ENCODE measurements around the gene OAF. TPM values are rescaled to one million over a fixed set of nuclear protein-coding genes. Genes with fewer than 3 reads are reported as not detected.

OAF gene
- total RNA-seq, 8 experiments from 2014 or later, result 1.7 to 58.4 (median 16.7) TPM

GRCh38 chr11:120212926-120213325 is 2.1 kb downstream of the OAF start:
- H3K4me1 ChIP-seq (replicated peaks in 1 of 2), result peaks cover 23 to 26% of the 10 kb centered on the region in 2 donors
- WGBS, 10 experiments, result 0% methylated on average over 1 of the region's 2 CpGs; no CpG with 5 or more reads in 7 of the 10 experiments
- H3K27ac ChIP-seq, result no peak overlapping the region
- in situ Hi-C loops (cut with MboI; ENCODE audit: low pct_unique_long_range_greater_than_20kb in 2 of 9, low sequenced_read_pairs in 9 of 9, unreplicated experiment in 9 of 9), result no loop called here
- H3K4me3 ChIP-seq, result no peak overlapping the region
- peak in 2 of 8 experiments; percentile 1 to 3 for ATAC-seq (replicated peaks in 6 of 8)

GRCh38 chr11:120214581-120214980 is 3.7 kb downstream of the OAF start:
- in situ Hi-C loops (cut with MboI; ENCODE audit: low pct_unique_long_range_greater_than_20kb in 2 of 9, low sequenced_read_pairs in 9 of 9, unreplicated experiment in 9 of 9), result no loop called here
- no peak for ATAC-seq (replicated peaks in 6 of 8)
- peaks cover 28 to 35% of the 10 kb centered on the region in 2 donors for H3K4me1 ChIP-seq (replicated peaks in 1 of 2)
- no peak overlapping the region for H3K4me3 ChIP-seq
- WGBS, 10 experiments, result 90 to 100% (median 100%) methylated on average over 2 to 5 of the region's 7 CpGs; no CpG with 5 or more reads in 4 of the 10 experiments
- H3K27ac ChIP-seq, result no peak overlapping the region

- peaks cover 22 to 31% of the 10 kb centered on the region in 2 donors for H3K4me1 ChIP-seq (replicated peaks in 1 of 2)
- no peak overlapping the region for H3K27ac ChIP-seq
- in situ Hi-C loops (cut with MboI; ENCODE audit: low pct_unique_long_range_greater_than_20kb in 2 of 9, low sequenced_read_pairs in 9 of 9, unreplicated experiment in 9 of 9), result no loop called here
- no peak overlapping the region for H3K4me3 ChIP-seq
- ATAC-seq (replicated peaks in 6 of 8), result peak in 3 of 8 experiments; percentile 5 to 27 (median 26)
- WGBS, 10 experiments, result 100% methylated on average over 2 of the region's 5 CpGs; no CpG with 5 or more reads in 8 of the 10 experiments
Measured at GRCh38 chr11:120215634-120216033, 4.8 kb downstream of the OAF start.

- Histone ChIP-seq H3K4me1 (replicated peaks in 1 of 2) (peaks cover 22 to 31% of the 10 kb centered on the region in 2 donors), H3K4me3 (no peak overlapping the region), H3K27ac (no peak overlapping the region)
- ATAC-seq (replicated peaks in 6 of 8), result no peak
- in situ Hi-C loops (cut with MboI; ENCODE audit: low pct_unique_long_range_greater_than_20kb in 2 of 9, low sequenced_read_pairs in 9 of 9, unreplicated experiment in 9 of 9), result no loop called here
- 100% methylated on average over 1 to 4 of the region's 8 CpGs; no CpG with 5 or more reads in 6 of the 10 experiments for WGBS, 10 experiments
Measured at GRCh38 chr11:120216426-120217102, 5.7 kb downstream of the OAF start.

- peaks cover 19 to 26% of the 10 kb centered on the region in 2 donors for H3K4me1 ChIP-seq (replicated peaks in 1 of 2)
- in situ Hi-C loops (cut with MboI; ENCODE audit: low pct_unique_long_range_greater_than_20kb in 2 of 9, low sequenced_read_pairs in 9 of 9, unreplicated experiment in 9 of 9), result no loop called here
- no peak overlapping the region for H3K27ac ChIP-seq
- WGBS, 10 experiments, result 40 to 100% (median 95%) methylated on average over 1 to 9 of the region's 12 CpGs; no CpG with 5 or more reads in 3 of the 10 experiments
- ATAC-seq (replicated peaks in 6 of 8), result no peak
- no peak overlapping the region for H3K4me3 ChIP-seq
Measured at GRCh38 chr11:120217526-120217925, 6.7 kb downstream of the OAF start.

- no peak overlapping the region for H3K4me3 ChIP-seq
- peaks cover 15 to 20% of the 10 kb centered on the region in 2 donors for H3K4me1 ChIP-seq (replicated peaks in 1 of 2)
- in situ Hi-C loops (cut with MboI; ENCODE audit: low pct_unique_long_range_greater_than_20kb in 2 of 9, low sequenced_read_pairs in 9 of 9, unreplicated experiment in 9 of 9), result no loop called here
- H3K27ac ChIP-seq, result no peak overlapping the region
- ATAC-seq (replicated peaks in 6 of 8), result peak in 5 of 8 experiments; percentile 39 to 71 (median 53)
- WGBS, 10 experiments, result 48 to 83% (median 75%) methylated on average over 1 to 7 of the region's 12 CpGs; no CpG with 5 or more reads in 5 of the 10 experiments
Measured at GRCh38 chr11:120217941-120218694, 7.3 kb downstream of the OAF start.

- no peak overlapping the region for H3K27ac ChIP-seq
- H3K4me1 ChIP-seq (replicated peaks in 1 of 2), result peaks cover 15 to 17% of the 10 kb centered on the region in 2 donors
- ATAC-seq (replicated peaks in 6 of 8), result peak in 5 of 8 experiments; percentile 14 to 52 (median 42)
- WGBS, 10 experiments, result 100% methylated on average over 1 of the region's 10 CpGs; no CpG with 5 or more reads in 9 of the 10 experiments
- in situ Hi-C loops (cut with MboI; ENCODE audit: low pct_unique_long_range_greater_than_20kb in 2 of 9, low sequenced_read_pairs in 9 of 9, unreplicated experiment in 9 of 9), result no loop called here
- H3K4me3 ChIP-seq, result no peak overlapping the region
Measured at GRCh38 chr11:120218695-120219033, 7.8 kb downstream of the OAF start.

- peaks cover 15 to 18% of the 10 kb centered on the region in 2 donors for H3K4me1 ChIP-seq (replicated peaks in 1 of 2)
- ATAC-seq (replicated peaks in 6 of 8), result peak in 5 of 8 experiments; percentile 21 to 53 (median 47)
- H3K27ac ChIP-seq, result peak overlapping the region in 1 of 2 donors; percentile 21
- H3K4me3 ChIP-seq, result no peak overlapping the region
- in situ Hi-C loops (cut with MboI; ENCODE audit: low pct_unique_long_range_greater_than_20kb in 2 of 9, low sequenced_read_pairs in 9 of 9, unreplicated experiment in 9 of 9), result no loop called here
- WGBS, 10 experiments, result 50 to 100% (median 80%) methylated on average over 1 to 4 of the region's 13 CpGs; no CpG with 5 or more reads in 5 of the 10 experiments
Measured at GRCh38 chr11:120219232-120219937, 8.6 kb downstream of the OAF start.

GRCh38 chr11:120219938-120220746 is 9.3 kb downstream of the OAF start:
- Histone ChIP-seq H3K4me3 (no peak overlapping the region), H3K4me1 (replicated peaks in 1 of 2) (peaks cover 21 to 25% of the 10 kb centered on the region in 2 donors), H3K27ac (no peak overlapping the region)
- in situ Hi-C loops (cut with MboI; ENCODE audit: low pct_unique_long_range_greater_than_20kb in 2 of 9, low sequenced_read_pairs in 9 of 9, unreplicated experiment in 9 of 9), result loop anchor here in 6 of 9 experiments (10.0 kb wide), 1 partner anchor 45 kb away; no protein-coding TSS in a partner anchor
- WGBS, 10 experiments, result 57 to 100% (median 78%) methylated on average over 1 to 7 of the region's 9 CpGs; no CpG with 5 or more reads in 4 of the 10 experiments
- no peak for ATAC-seq (replicated peaks in 6 of 8)

GRCh38 chr11:120220747-120221037 is 9.9 kb downstream of the OAF start:
- in situ Hi-C loops (cut with MboI; ENCODE audit: low pct_unique_long_range_greater_than_20kb in 2 of 9, low sequenced_read_pairs in 9 of 9, unreplicated experiment in 9 of 9), result loop anchor here in 6 of 9 experiments (10.0 kb wide), 1 partner anchor 46 kb away; no protein-coding TSS in a partner anchor
- 100% methylated on average over 1 to 2 of the region's 4 CpGs; no CpG with 5 or more reads in 4 of the 10 experiments for WGBS, 10 experiments
- Histone ChIP-seq H3K4me1 (replicated peaks in 1 of 2) (peaks cover 26 to 31% of the 10 kb centered on the region in 2 donors), H3K27ac (no peak overlapping the region), H3K4me3 (no peak overlapping the region)
- no peak for ATAC-seq (replicated peaks in 6 of 8)

- no peak overlapping the region for H3K27ac ChIP-seq
- no peak overlapping the region for H3K4me3 ChIP-seq
- ATAC-seq (replicated peaks in 6 of 8), result no peak
- peaks cover 26 to 32% of the 10 kb centered on the region in 2 donors for H3K4me1 ChIP-seq (replicated peaks in 1 of 2)
- 100% methylated on average over 1 of the region's 1 CpG; no CpG with 5 or more reads in 8 of the 10 experiments for WGBS, 10 experiments
- in situ Hi-C loops (cut with MboI; ENCODE audit: low pct_unique_long_range_greater_than_20kb in 2 of 9, low sequenced_read_pairs in 9 of 9, unreplicated experiment in 9 of 9), result loop anchor here in 6 of 9 experiments (10.0 kb wide), 1 partner anchor 46 kb away; no protein-coding TSS in a partner anchor
Measured at GRCh38 chr11:120221115-120221752, 10.4 kb downstream of the OAF start.

GRCh38 chr11:120222916-120223315 is 12.1 kb downstream of the OAF start:
- WGBS, 10 experiments, result 71 to 100% (median 93%) methylated on average over 1 to 6 of the region's 8 CpGs; no CpG with 5 or more reads in 1 of the 10 experiments
- no peak overlapping the region for H3K27ac ChIP-seq
- peaks cover 21 to 32% of the 10 kb centered on the region in 2 donors for H3K4me1 ChIP-seq (replicated peaks in 1 of 2)
- in situ Hi-C loops (cut with MboI; ENCODE audit: low pct_unique_long_range_greater_than_20kb in 2 of 9, low sequenced_read_pairs in 9 of 9, unreplicated experiment in 9 of 9), result loop anchor here in 6 of 9 experiments (10.0 kb wide), 1 partner anchor 48 kb away; no protein-coding TSS in a partner anchor
- ATAC-seq (replicated peaks in 6 of 8), result no peak
- H3K4me3 ChIP-seq, result no peak overlapping the region
